Lung microvascular endothelial cell (primary cell): ENCODE measurements around the gene POR. TPM values are rescaled to one million over a fixed set of nuclear protein-coding genes. Genes with fewer than 3 reads are reported as not detected.

Experiments
- DNase-seq, 2 donors: peaks; one replicate each; pipeline versions ENCODE4 v3.0.0 to v3.0.0-alpha.2; 2010; ENCODE audit warnings: low read depth in 2 of 2
- total RNA-seq: library from RNA; depleted of rRNA; stranded (reverse); fragments of >200 nt; gene quantifications from 2 replicates; pipeline ENCODE4 v1.2.1, GENCODE V29; 2014

The POR gene
- total RNA-seq, 1 donor from 2014 or later = 132 TPM

GRCh38 chr7:75971309-75971960 is 56.5 kb downstream of the POR start:
- no peak for DNase-seq

- no peak for DNase-seq
Observed at GRCh38 chr7:75971961-75972763, 57.2 kb downstream of the POR start.

DNA sequence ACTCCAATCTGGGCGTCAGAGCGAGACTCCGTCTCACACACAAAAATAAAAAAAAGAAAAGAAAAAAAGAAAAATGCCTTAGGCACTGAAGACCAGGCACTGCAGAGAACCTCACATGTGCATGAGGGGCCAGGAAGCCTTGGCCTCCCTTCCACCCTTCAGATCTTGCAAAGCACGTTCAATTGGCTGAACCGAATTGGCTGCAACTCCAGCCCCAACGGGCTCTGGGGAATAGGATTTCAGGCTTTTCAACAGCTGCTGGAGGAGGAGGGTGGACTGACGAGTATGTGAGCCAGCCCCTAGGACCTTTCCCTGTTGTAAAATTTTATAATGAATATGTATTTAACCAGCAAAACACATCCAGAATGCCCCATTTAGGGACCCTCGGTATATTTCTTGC is 62.8 kb downstream of the POR start:
- DNase-seq = no peak

- DNase-seq = peak in 1 of 2 donors; percentile 31
Observed at GRCh38 chr7:75979759-75980429, 64.9 kb downstream of the POR start.

DNA sequence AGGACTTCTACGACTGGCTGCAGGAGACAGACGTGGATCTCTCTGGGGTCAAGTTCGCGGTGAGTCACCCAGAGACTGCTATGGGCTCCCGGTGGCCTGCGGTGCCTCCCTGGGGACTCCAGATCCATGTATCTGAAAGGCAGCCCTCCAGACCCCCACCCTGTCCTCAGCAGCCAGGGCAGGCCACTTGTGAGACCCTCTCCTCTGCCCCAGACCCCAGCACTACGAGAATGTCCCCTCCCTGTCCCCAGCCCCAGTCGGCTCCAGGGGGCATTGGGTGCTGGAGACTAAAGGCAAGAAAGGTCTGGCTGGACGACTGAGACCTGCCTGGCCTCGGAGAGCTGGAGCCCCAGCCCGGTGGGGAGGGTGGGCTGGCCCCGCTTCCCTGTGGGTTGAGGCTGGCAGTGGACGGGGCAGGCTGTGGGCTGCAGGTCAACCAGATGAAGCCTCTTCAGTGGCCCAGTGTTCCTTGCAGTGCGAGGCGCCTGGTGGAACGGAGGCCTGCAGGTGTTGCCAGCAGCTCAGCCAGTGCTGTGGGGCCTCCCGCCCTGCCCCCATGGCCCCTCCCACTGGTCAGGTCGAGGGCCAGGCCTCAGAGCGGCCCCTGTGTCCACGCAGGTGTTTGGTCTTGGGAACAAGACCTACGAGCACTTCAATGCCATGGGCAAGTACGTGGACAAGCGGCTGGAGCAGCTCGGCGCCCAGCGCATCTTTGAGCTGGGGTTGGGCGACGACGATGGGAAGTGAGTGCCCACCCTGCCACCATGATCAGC is 65.7 kb downstream of the POR start:
- DNase-seq = no peak

GRCh38 chr7:75981203-75981452 is 66.2 kb downstream of the POR start:
- DNase-seq = no peak

- no peak for DNase-seq
Observed at GRCh38 chr7:75981453-75982305, 66.7 kb downstream of the POR start.

- DNase-seq = no peak
Observed at GRCh38 chr7:75982306-75983064, 67.5 kb downstream of the POR start.

DNA sequence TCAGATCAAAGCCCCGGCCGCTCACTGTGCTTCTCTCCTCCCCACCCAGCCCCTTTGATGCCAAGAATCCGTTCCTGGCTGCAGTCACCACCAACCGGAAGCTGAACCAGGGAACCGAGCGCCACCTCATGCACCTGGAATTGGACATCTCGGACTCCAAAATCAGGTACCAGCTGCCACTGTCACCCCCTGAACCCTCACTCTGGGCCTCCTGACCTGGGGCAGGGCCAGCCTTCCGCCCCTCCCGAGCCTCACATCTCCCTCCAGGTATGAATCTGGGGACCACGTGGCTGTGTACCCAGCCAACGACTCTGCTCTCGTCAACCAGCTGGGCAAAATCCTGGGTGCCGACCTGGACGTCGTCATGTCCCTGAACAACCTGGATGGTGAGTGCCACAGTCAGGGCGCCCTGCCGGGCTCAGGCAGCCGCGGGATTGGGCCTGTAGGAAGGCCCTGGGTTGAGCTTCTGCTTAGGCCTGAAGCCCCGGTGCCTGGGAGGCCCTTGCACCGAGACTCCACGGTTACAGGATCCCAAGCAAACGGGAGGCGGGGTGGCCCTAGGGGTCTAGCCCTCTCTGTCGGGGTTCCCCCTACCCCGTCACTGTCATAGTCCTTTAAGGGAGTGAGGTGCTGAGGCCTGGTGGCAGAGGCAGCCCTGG is 68.6 kb downstream of the POR start:
- no peak for DNase-seq

DNA sequence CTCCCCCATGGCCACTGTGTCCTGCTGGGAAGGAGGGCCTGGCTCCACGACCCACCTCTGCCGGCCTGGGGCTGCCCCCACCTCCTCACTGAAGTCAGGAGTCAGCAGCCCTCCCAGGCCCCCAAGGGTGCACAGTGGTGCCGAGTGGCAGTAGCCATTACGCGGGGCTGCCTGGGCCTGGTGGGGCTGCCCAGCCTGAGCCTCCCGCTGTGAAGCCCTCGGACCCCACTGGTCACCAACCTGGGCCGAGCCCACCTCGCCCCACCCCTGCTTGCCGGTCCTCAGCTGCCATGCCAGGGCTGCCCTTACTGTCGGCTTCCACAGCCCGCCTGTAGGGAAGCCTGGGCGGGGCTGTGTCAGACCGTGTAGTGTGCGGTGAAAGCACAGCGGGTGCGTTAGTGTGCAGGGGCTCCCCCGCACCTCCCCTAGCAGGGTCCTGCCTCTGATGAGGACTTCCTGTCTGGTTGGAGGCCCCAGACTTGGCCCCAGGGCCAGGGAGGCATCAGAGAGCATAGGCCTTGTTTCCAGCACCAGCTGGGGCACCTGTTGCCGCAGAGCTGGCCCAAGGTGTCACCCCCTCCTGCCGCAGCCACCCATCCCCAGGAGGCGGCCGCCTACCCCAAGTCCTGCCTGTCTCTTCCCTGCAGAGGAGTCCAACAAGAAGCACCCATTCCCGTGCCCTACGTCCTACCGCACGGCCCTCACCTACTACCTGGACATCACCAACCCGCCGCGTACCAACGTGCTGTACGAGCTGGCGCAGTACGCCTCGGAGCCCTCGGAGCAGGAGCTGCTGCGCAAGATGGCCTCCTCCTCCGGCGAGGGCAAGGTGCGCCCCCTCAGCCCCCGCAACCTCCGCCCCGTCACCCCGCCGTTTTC is 69.4 kb downstream of the POR start:
- no peak for DNase-seq

- no peak for DNase-seq
Observed at GRCh38 chr7:75985009-75985517, 70.1 kb downstream of the POR start.

DNA sequence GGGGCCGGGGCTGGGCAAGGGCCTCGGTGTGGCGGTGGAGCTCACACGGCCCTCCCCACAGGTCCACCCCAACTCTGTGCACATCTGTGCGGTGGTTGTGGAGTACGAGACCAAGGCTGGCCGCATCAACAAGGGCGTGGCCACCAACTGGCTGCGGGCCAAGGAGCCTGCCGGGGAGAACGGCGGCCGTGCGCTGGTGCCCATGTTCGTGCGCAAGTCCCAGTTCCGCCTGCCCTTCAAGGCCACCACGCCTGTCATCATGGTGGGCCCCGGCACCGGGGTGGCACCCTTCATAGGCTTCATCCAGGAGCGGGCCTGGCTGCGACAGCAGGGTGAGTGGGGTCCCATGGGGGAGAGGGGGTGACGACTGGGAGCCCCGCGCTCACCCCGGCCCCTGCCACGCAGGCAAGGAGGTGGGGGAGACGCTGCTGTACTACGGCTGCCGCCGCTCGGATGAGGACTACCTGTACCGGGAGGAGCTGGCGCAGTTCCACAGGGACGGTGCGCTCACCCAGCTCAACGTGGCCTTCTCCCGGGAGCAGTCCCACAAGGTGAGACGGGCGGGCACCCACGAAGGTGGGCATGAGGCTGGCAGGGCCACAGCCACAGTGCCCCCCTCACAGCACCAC is 70.7 kb downstream of the POR start:
- peak in 1 of 2 donors; percentile 39 for DNase-seq

DNA sequence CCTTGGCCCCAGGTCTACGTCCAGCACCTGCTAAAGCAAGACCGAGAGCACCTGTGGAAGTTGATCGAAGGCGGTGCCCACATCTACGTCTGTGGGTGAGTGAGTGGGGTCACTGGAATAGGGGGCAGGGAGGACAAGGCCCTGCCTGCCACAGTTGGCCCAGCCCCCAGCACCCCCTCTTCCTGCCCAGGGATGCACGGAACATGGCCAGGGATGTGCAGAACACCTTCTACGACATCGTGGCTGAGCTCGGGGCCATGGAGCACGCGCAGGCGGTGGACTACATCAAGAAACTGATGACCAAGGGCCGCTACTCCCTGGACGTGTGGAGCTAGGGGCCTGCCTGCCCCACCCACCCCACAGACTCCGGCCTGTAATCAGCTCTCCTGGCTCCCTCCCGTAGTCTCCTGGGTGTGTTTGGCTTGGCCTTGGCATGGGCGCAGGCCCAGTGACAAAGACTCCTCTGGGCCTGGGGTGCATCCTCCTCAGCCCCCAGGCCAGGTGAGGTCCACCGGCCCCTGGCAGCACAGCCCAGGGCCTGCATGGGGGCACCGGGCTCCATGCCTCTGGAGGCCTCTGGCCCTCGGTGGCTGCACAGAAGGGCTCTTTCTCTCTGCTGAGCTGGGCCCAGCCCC is 71.3 kb downstream of the POR start:
- DNase-seq = no peak

DNA sequence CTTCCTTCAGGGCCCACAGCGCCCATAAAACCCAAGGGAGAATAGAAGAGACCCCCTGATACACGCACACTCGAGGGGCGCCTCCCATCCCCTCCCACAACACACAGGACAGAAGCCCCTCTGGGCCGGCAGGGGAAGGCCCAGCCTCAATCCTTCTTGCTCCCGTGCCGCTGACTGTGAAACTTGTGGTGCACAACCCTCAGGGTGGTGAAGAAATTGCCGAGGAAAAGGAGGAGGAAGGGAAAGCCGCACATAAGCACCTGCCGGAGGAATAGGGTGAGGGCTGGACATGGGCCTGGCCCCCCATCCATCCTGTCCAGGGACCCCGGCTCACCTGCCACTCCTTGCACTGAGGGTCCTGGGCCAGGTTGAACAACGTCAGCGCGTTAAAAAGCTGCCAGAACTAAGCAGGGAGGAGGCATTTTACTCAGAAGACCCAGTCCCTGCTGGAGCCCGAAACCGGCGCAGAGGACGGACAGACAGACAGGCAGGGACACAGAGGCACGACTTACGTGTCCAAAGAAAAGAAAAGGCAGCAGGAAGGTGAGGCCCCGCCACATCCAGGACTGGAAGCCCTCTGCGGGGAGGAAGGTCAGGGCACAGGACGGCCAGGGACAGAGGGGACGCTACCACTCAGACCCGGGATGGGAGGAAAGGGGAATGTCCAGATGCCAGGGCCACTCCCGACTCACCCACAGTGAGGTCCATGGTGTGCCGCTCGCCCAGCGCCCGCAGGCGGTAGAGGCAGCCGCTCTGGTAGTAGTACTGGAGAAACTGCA is 72.3 kb downstream of the POR start:
- no peak for DNase-seq

- DNase-seq = no peak
Observed at GRCh38 chr7:75987805-75988567, 73.0 kb downstream of the POR start.
